GM23338 (cell line): ENCODE results near the gene SLC66A3. TPM values are rescaled to one million over a fixed set of nuclear protein-coding genes. Genes with fewer than 3 reads are reported as not detected.
A peak's percentile ranks its signal among the peaks of the same experiment; 100 is the strongest.

Experiments
- ATAC-seq: fragments of 200-7000 bp; cut with Tn5 transposase; 3 replicates; pipeline ENCODE4 v1.9.1; 2020
- DNase-seq: peaks from one replicate; pipeline ENCODE4 v3.0.0-alpha.2; 2015; ENCODE audit warnings: low spot score
- H2AFZ ChIP-seq: fragments of 200-600 bp; sonication (generic); 2 replicates; pipeline ENCODE4 v1.8.0; 2016; ENCODE audit warnings: antibody characterized with exemption, mild to moderate bottlenecking, moderate library complexity
- H3F3A ChIP-seq: fragments of 200-600 bp; sonication (generic); replicated peaks from 2 replicates; pipeline ENCODE4 v1.8.0; 2017; ENCODE audit warnings: antibody characterized with exemption, mixed run types, low read depth
- H3K27ac ChIP-seq: fragments of 200-600 bp; sonication (generic); 2 replicates; pipeline ENCODE4 v1.6.1; 2016; ENCODE audit warnings: low read depth
- H3K27me3 ChIP-seq: fragments of 200-600 bp; sonication (generic); 2 replicates; pipeline ENCODE4 v1.8.0; 2016; ENCODE audit warnings: mild to moderate bottlenecking, mixed run types, moderate library complexity; ENCODE audit not compliant: insufficient read depth
- H3K36me3 ChIP-seq: fragments of 200-600 bp; sonication (generic); 2 replicates; pipeline ENCODE4 v1.8.0; 2016; ENCODE audit warnings: mild to moderate bottlenecking; ENCODE audit not compliant: insufficient read depth
- H3K4me1 ChIP-seq: fragments of 200-600 bp; sonication (generic); 2 replicates; pipeline ENCODE4 v1.8.0; 2016; ENCODE audit warnings: mild to moderate bottlenecking, moderate library complexity; ENCODE audit not compliant: insufficient read depth
- H3K4me2 ChIP-seq: fragments of 200-600 bp; sonication (generic); 2 replicates; pipeline ENCODE4 v1.7.1; 2017; ENCODE audit warnings: mixed run types
- H3K4me3 ChIP-seq: fragments of 200-600 bp; sonication (generic); 2 replicates; pipeline ENCODE4 v1.6.1; 2016; ENCODE audit warnings: mixed run types
- H3K79me2 ChIP-seq: fragments of 200-600 bp; sonication (generic); replicated peaks from 2 replicates; pipeline ENCODE4 v1.8.0; 2017; ENCODE audit warnings: mild to moderate bottlenecking; ENCODE audit not compliant: insufficient read depth
- H3K9me2 ChIP-seq: fragments of 200-600 bp; sonication (generic); 2 replicates; pipeline ENCODE4 v1.8.0; 2017; ENCODE audit not compliant: insufficient read depth
- H4K20me1 ChIP-seq: fragments of 200-600 bp; sonication (generic); replicated peaks from 2 replicates; pipeline ENCODE4 v1.8.0; 2017; ENCODE audit warnings: mild to moderate bottlenecking; ENCODE audit not compliant: insufficient read depth
- H3K27ac Mint-ChIP-seq: 2 replicates; pipeline ENCODE4 v1.8.0; 2020; ENCODE audit warnings: inconsistent platforms, mild to moderate bottlenecking, moderate library complexity, mixed read lengths
- H3K27me3 Mint-ChIP-seq: 3 replicates; pipeline ENCODE4 v1.8.0; 2022; ENCODE audit warnings: low read depth, mild to moderate bottlenecking, moderate library complexity, mixed read lengths, inconsistent platforms; ENCODE audit not compliant: insufficient read depth, poor library complexity
- H3K36me3 Mint-ChIP-seq: 3 replicates; pipeline ENCODE4 v1.8.0; 2021; ENCODE audit warnings: low read depth, mild to moderate bottlenecking, inconsistent platforms, moderate library complexity, mixed read lengths
- H3K4me1 Mint-ChIP-seq: 3 replicates; pipeline ENCODE4 v1.8.0; 2020; ENCODE audit warnings: mild to moderate bottlenecking, inconsistent platforms, mixed read lengths
- H3K4me3 Mint-ChIP-seq: 3 replicates; pipeline ENCODE4 v1.8.0; 2021; ENCODE audit warnings: moderate library complexity, mild to moderate bottlenecking, inconsistent platforms, mixed read lengths
- H3K9me3 Mint-ChIP-seq: 3 replicates; pipeline ENCODE4 v1.8.0; 2020; ENCODE audit warnings: moderate library complexity, mild to moderate bottlenecking, inconsistent platforms, mixed read lengths
- CREB1 ChIP-seq: fragments of 250-450 bp; sonication (Bioruptor Pico); IDR thresholded peaks from 2 replicates; pipeline ENCODE4 v1.5.0; 2020; ENCODE audit warnings: low read depth, mild to moderate bottlenecking, moderate library complexity
- CTCF ChIP-seq, 2 experiments: fragments of 200-600 bp in 1 of 2; sonication (generic) in 1 of 2; conservative IDR thresholded peaks; 2 replicates each; pipeline versions ENCODE4 v1.5.1 to v1.6.1; 2016 to 2017; ENCODE audit warnings: antibody characterized with exemption in 2 of 2, low read depth in 2 of 2, mild to moderate bottlenecking in 2 of 2, moderate library complexity in 1 of 2
- ETS1 ChIP-seq: IDR thresholded peaks from 2 replicates; pipeline ENCODE4 v1.6.1; 2016; ENCODE audit warnings: antibody characterized with exemption
- EZH2 ChIP-seq: fragments of 200-600 bp; sonication (generic); IDR thresholded peaks from one replicate; pipeline ENCODE4 v1.8.0; 2017; ENCODE audit warnings: antibody characterized with exemption, mild to moderate bottlenecking, low read depth; ENCODE audit not compliant: unreplicated experiment
- JUNB ChIP-seq: IDR thresholded peaks from one replicate; pipeline ENCODE4 v1.6.1; 2016; ENCODE audit warnings: antibody characterized with exemption; ENCODE audit not compliant: unreplicated experiment
- NANOG ChIP-seq: IDR thresholded peaks from 2 replicates; pipeline ENCODE4 v1.6.1; 2016; ENCODE audit warnings: antibody characterized with exemption, borderline replicate concordance
- POLR2AphosphoS5 ChIP-seq: IDR thresholded peaks from 2 replicates; pipeline ENCODE4 v1.6.1; 2016; ENCODE audit warnings: antibody characterized with exemption, low read depth
- REST ChIP-seq: IDR thresholded peaks from one replicate; pipeline ENCODE4 v1.6.1; 2018; ENCODE audit warnings: antibody characterized with exemption; ENCODE audit not compliant: unreplicated experiment
- STAT1 ChIP-seq: IDR thresholded peaks from one replicate; pipeline ENCODE4 v1.6.1; 2016; ENCODE audit warnings: antibody characterized with exemption; ENCODE audit not compliant: unreplicated experiment
- ZNF114 ChIP-seq: fragments of 250-450 bp; sonication (Bioruptor Pico); IDR thresholded peaks from 2 replicates; pipeline ENCODE4 v1.5.0; 2020; ENCODE audit warnings: mild to moderate bottlenecking, moderate library complexity
- ZNF331 ChIP-seq: fragments of 250-450 bp; sonication (Bioruptor Pico); IDR thresholded peaks from 2 replicates; pipeline ENCODE4 v1.5.0; 2020; ENCODE audit warnings: low read depth, mild to moderate bottlenecking, moderate library complexity
- polyA plus RNA-seq: library from polyadenylated mRNA; unstranded; fragments of >200 nt; fragmentation: Nextera tagmentation; extraction: Ambion mirVana; gene quantifications from 2 replicates; pipeline ENCODE4 v1.2.1, GENCODE V29; 2016
- total RNA-seq: library from RNA; depleted of rRNA; stranded (reverse); fragments of >200 nt; shearing (Covaris generic); gene quantifications from 2 replicates; pipeline ENCODE4 v1.2.3, GENCODE V29; 2014

The SLC66A3 gene
- total and polyA plus RNA-seq, 2 experiments from 2014 or later, result 13.7 to 18.4 TPM

GRCh38 chr2:11128243-11128951 lies 26.9 kb upstream of the SLC66A3 start (continued):
- no peak for TF ChIP-seq ETS1
- no peak for TF ChIP-seq POLR2AphosphoS5
- no peak for TF ChIP-seq CTCF (conservative IDR thresholded peaks at IDR 0.05; ENCODE audit: low read depth in 2 of 2)
- TF ChIP-seq STAT1, result no peak
- TF ChIP-seq JUNB, result no peak
- TF ChIP-seq ZNF331 (CRISPR knock-in tag), result no peak

GRCh38 chr2:11129598-11130449 lies 25.4 kb upstream of the SLC66A3 start:
- Mint-ChIP-seq H3K4me1 (peaks cover 9% of the 10 kb centered on the region), H3K27ac (no peak overlapping the region), H3K9me3 (no peaks in the 10 kb centered on the region), H3K4me3 (peak overlapping the region; percentile 73), H3K36me3 (no peaks in the 10 kb centered on the region), H3K27me3 (peaks cover 14% of the 10 kb centered on the region)
- Histone ChIP-seq H2AFZ (peak overlapping the region; percentile 90), H3K4me3 (peak overlapping the region; percentile 55), H3K4me1 (peaks cover 9% of the 10 kb centered on the region), H3K36me3 (no peaks in the 10 kb centered on the region), H3K79me2 (no peaks in the 10 kb centered on the region), H3K9me2 (no peaks in the 10 kb centered on the region), H3K27ac (no peak overlapping the region), H3K4me2 (peak overlapping the region; percentile 83), H3K27me3 (no peaks in the 10 kb centered on the region), H3F3A (peaks cover 4% of the 10 kb centered on the region; the same call in 1 of the 2 replicates), H4K20me1 (no peaks in the 10 kb centered on the region)
- peak; percentile 93 for DNase-seq
- peak; percentile 78 for ATAC-seq
- peak; percentile 71 for TF ChIP-seq ETS1
- TF ChIP-seq EZH2, result no peak
- no peak for TF ChIP-seq CREB1 (CRISPR knock-in tag)
- no peak for TF ChIP-seq JUNB
- no peak for TF ChIP-seq NANOG
- TF ChIP-seq POLR2AphosphoS5, result peak; percentile 87
- no peak for TF ChIP-seq REST
- TF ChIP-seq STAT1, result no peak
- TF ChIP-seq ZNF331 (CRISPR knock-in tag), result no peak
- TF ChIP-seq ZNF114 (CRISPR knock-in tag), result no peak
